Urinary bladder (tissue), 4 donors: ENCODE data around the gene DCC. TPM values are rescaled to one million over a fixed set of nuclear protein-coding genes. Genes with fewer than 3 reads are reported as not detected.

Source experiments
- DNase-seq: peaks from one replicate; pipeline ENCODE4 v3.0.0-alpha.2; 2015; ENCODE audit errors: extremely low spot score
- H3K27ac ChIP-seq: one replicate; pipeline ENCODE4 v1.5.1; 2013; ENCODE audit warnings: low read depth, mild to moderate bottlenecking, moderate library complexity
- H3K36me3 ChIP-seq: one replicate; pipeline ENCODE4 v1.6.1; 2013; ENCODE audit warnings: mild to moderate bottlenecking, moderate library complexity; ENCODE audit not compliant: insufficient read depth
- H3K4me1 ChIP-seq: one replicate; pipeline ENCODE4 v1.6.1; 2013; ENCODE audit warnings: mild to moderate bottlenecking, moderate library complexity; ENCODE audit not compliant: insufficient read depth
- H3K4me3 ChIP-seq: one replicate; pipeline ENCODE4 v1.5.1; 2013; ENCODE audit warnings: low read depth, low read length
- WGBS: extraction: QIAGEN DNeasy Blood & Tissue Kit; methylation state at CpG from one replicate; pipeline ENCODE4 v1.1.7; 2013; 5-methylcytosine and 5-hydroxymethylcytosine counted together
- polyA plus RNA-seq: library from polyadenylated mRNA; stranded (reverse); fragments of 200-250 nt; gene quantifications from one replicate; pipeline ENCODE4 v1.2.3, GENCODE V29; 2013
- total RNA-seq: library from RNA; depleted of rRNA; stranded (reverse); fragments of >200 nt; gene quantifications from one replicate; pipeline ENCODE4 v1.2.3, GENCODE V29; 2014
- donor health status: healthy with polysubstance abuse.
- donor health status: healthy.

The DCC gene
- total and polyA plus RNA-seq, 2 donors: 0.08 to 2.0 TPM

GRCh38 chr18:52572036-52573000, 232.3 kb downstream of the DCC start:
- Histone ChIP-seq H3K4me1 (no peaks in the 10 kb centered on the region), H3K27ac (no peak overlapping the region), H3K4me3 (no peak overlapping the region), H3K36me3 (no peaks in the 10 kb centered on the region)
- WGBS: 48% methylated on average over 13 of the region's 13 CpGs
- DNase-seq: no peak

GRCh38 chr18:52577795-52578194, 237.8 kb downstream of the DCC start:
- no peaks in the 10 kb centered on the region for H3K36me3 ChIP-seq
- no peak for DNase-seq
- no peak overlapping the region for H3K4me3 ChIP-seq
- H3K27ac ChIP-seq: no peak overlapping the region
- WGBS: 64% methylated on average over 3 of the region's 3 CpGs
- no peaks in the 10 kb centered on the region for H3K4me1 ChIP-seq

GRCh38 chr18:52582061-52582460, 242.1 kb downstream of the DCC start:
- WGBS: 68% methylated on average over 1 of the region's 1 CpG
- Histone ChIP-seq H3K27ac (no peak overlapping the region), H3K36me3 (no peaks in the 10 kb centered on the region), H3K4me1 (no peaks in the 10 kb centered on the region), H3K4me3 (no peak overlapping the region)
- DNase-seq: no peak

- 13% methylated on average over 1 of the region's 1 CpG for WGBS
- H3K27ac ChIP-seq: no peak overlapping the region
- DNase-seq: no peak
These were observed 242.5 kb downstream of the DCC start for GRCh38 chr18:52582516-52582915.

GRCh38 chr18:52588931-52589330, 248.9 kb downstream of the DCC start:
- DNase-seq: no peak
- H3K36me3 ChIP-seq: no peaks in the 10 kb centered on the region

More at GRCh38 chr18:52582516-52582915, 242.5 kb downstream of the DCC start:
- no peak overlapping the region for H3K4me3 ChIP-seq
- no peaks in the 10 kb centered on the region for H3K4me1 ChIP-seq
- H3K36me3 ChIP-seq: no peaks in the 10 kb centered on the region

GRCh38 chr18:52596748-52597435, 256.9 kb downstream of the DCC start:
- Histone ChIP-seq H3K4me1 (no peaks in the 10 kb centered on the region), H3K4me3 (no peak overlapping the region), H3K27ac (no peak overlapping the region), H3K36me3 (no peaks in the 10 kb centered on the region)
- no peak for DNase-seq
- WGBS: 46% methylated on average over 5 of the region's 5 CpGs

More at GRCh38 chr18:52588931-52589330, 248.9 kb downstream of the DCC start:
- H3K4me1 ChIP-seq: no peaks in the 10 kb centered on the region
- H3K4me3 ChIP-seq: no peak overlapping the region
- no peak overlapping the region for H3K27ac ChIP-seq

- Histone ChIP-seq H3K27ac (no peak overlapping the region), H3K4me1 (no peaks in the 10 kb centered on the region), H3K4me3 (no peak overlapping the region), H3K36me3 (no peaks in the 10 kb centered on the region)
- DNase-seq: no peak
- 38% methylated on average over 2 of the region's 2 CpGs for WGBS
These were observed 258.9 kb downstream of the DCC start for GRCh38 chr18:52598921-52599320.

GRCh38 chr18:52602820-52603219, 262.8 kb downstream of the DCC start:
- Histone ChIP-seq H3K4me1 (no peaks in the 10 kb centered on the region), H3K4me3 (no peak overlapping the region), H3K27ac (no peak overlapping the region), H3K36me3 (no peaks in the 10 kb centered on the region)
- no peak for DNase-seq
- 92% methylated on average over 1 of the region's 1 CpG for WGBS

- no peaks in the 10 kb centered on the region for H3K4me1 ChIP-seq
- 83% methylated on average over 3 of the region's 3 CpGs for WGBS
- DNase-seq: no peak
These were observed 265.3 kb downstream of the DCC start for GRCh38 chr18:52605345-52605744.

GRCh38 chr18:52607985-52608384, 268.0 kb downstream of the DCC start:
- Histone ChIP-seq H3K36me3 (no peaks in the 10 kb centered on the region), H3K4me1 (no peaks in the 10 kb centered on the region), H3K27ac (no peak overlapping the region), H3K4me3 (no peak overlapping the region)
- no peak for DNase-seq
- 92% methylated on average over 2 of the region's 2 CpGs for WGBS

More at GRCh38 chr18:52605345-52605744, 265.3 kb downstream of the DCC start:
- no peaks in the 10 kb centered on the region for H3K36me3 ChIP-seq
- no peak overlapping the region for H3K4me3 ChIP-seq
- H3K27ac ChIP-seq: no peak overlapping the region

GRCh38 chr18:52610451-52611115, 270.6 kb downstream of the DCC start:
- Histone ChIP-seq H3K4me1 (no peaks in the 10 kb centered on the region), H3K27ac (no peak overlapping the region), H3K4me3 (no peak overlapping the region), H3K36me3 (no peaks in the 10 kb centered on the region)
- 85% methylated on average over 3 of the region's 3 CpGs for WGBS
- DNase-seq: no peak

- no peak for DNase-seq
These were observed 272.4 kb downstream of the DCC start for GRCh38 chr18:52612406-52612805.

GRCh38 chr18:52615321-52615720, 275.3 kb downstream of the DCC start:
- H3K27ac ChIP-seq: no peak overlapping the region
- no peaks in the 10 kb centered on the region for H3K36me3 ChIP-seq
- no peaks in the 10 kb centered on the region for H3K4me1 ChIP-seq
- H3K4me3 ChIP-seq: no peak overlapping the region
- 44% methylated on average over 2 of the region's 2 CpGs for WGBS
- DNase-seq: no peak

More at GRCh38 chr18:52612406-52612805, 272.4 kb downstream of the DCC start:
- H3K4me1 ChIP-seq: no peaks in the 10 kb centered on the region
- no peak overlapping the region for H3K27ac ChIP-seq
- H3K36me3 ChIP-seq: no peaks in the 10 kb centered on the region
- no peak overlapping the region for H3K4me3 ChIP-seq
